GM12801 (cell line): ENCODE data around the gene LRP1B.

Experiments
- TF ChIP-seq, protein P1 (sequence below): IDR thresholded peaks from one replicate; pipeline ENCODE4 v1.5.1; 2011; ENCODE audit warnings: control low read depth; ENCODE audit not compliant: insufficient read length; ENCODE audit errors: extremely low read depth

LRP1B gene

DNA sequence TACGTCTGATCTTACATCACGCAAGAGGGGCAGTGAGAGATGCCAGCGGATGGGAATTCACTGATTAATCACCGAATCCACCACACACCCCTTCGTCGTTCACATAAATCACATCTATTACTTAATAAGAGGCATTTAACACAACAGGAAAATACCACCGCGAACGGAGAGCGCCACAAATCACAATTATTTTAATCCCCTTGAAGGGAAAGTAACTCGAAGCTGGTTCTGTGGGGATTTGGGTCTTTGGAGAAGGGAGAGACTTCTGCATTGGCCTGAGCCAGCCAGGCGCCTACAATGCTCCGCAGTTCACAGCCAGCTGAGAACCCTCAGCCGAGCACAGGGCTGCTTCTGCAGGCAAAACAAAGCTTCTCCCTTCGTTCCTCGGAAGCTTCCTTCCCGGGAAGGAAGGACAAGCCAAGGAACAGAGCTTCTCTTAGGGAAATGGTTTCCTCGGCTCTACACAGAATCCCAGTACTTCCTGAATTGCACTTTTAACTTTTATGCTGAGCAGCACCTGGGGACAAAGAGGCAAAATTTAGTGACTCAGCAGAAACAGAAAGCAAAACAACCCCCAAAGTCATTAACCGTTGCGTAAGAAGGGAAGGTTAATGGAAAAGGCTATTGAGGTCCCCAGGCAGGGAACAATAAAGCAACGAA, at the start of gene LRP1B:
LRP1B (minus strand) TSS at position 7 of the 660 bp plus-strand sequence. CDS start 287 bp downstream, outside the sequence.
- TF ChIP-seq, protein P1, sequence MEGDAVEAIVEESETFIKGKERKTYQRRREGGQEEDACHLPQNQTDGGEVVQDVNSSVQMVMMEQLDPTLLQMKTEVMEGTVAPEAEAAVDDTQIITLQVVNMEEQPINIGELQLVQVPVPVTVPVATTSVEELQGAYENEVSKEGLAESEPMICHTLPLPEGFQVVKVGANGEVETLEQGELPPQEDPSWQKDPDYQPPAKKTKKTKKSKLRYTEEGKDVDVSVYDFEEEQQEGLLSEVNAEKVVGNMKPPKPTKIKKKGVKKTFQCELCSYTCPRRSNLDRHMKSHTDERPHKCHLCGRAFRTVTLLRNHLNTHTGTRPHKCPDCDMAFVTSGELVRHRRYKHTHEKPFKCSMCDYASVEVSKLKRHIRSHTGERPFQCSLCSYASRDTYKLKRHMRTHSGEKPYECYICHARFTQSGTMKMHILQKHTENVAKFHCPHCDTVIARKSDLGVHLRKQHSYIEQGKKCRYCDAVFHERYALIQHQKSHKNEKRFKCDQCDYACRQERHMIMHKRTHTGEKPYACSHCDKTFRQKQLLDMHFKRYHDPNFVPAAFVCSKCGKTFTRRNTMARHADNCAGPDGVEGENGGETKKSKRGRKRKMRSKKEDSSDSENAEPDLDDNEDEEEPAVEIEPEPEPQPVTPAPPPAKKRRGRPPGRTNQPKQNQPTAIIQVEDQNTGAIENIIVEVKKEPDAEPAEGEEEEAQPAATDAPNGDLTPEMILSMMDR = no peak

DNA sequence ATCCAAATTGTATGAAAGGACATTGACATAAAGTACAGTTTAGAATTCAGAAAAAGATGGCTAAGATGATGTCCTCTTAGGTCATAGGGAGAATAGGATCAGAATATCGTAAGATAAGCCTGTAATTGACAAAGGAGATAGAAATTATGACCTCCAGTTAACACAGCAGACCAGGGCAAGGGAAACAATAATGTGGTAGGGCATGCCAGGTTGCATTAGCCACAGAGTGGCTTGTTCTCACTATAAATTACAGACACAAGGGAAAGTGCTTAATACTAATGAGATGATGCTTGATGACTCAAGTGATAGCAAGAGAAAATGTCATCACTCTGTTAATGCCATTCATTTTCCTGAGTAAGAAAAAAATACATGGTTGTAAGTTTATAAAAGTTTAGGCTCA, 48.9 kb upstream of the LRP1B start:
- TF ChIP-seq, protein P1 = no peak

DNA sequence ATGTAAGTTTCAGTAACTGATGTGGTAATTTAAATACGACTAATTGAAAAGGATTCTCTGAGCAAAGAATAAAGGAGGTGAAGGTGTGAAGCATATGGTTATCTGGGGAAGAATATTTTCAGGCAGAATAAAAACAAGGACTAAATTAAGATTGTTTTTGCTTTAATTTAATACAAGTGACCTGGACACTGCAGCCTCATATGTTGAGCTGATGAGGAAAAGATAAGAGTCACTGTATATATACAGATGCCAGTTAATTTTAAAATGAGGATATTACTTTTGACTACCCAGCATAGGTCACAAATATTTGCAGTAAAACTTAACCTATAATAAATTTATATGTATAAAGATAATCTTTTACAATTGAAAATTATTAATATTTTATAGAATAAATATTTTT, 47.8 kb upstream of the LRP1B start:
- TF ChIP-seq, protein P1 = no peak

DNA sequence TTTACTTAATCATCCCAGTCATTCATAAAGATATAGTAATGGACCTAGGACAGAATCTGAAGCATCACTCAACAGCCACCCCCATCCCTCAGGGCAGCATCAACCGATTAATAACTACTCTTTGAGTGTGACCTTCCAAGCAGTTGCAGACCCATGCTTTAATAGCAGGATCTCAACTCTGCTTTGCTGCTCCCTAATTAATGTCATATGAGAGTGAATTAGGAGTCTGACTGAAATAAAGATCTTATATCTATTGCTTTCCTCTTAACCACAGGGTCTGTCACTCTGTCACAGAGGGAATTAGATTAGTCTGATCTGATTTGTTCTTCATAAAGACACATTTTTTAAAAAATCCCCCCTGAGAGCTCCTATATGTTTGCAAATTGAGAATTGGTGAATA, 46.1 kb upstream of the LRP1B start:
- TF ChIP-seq, protein P1 = no peak

DNA sequence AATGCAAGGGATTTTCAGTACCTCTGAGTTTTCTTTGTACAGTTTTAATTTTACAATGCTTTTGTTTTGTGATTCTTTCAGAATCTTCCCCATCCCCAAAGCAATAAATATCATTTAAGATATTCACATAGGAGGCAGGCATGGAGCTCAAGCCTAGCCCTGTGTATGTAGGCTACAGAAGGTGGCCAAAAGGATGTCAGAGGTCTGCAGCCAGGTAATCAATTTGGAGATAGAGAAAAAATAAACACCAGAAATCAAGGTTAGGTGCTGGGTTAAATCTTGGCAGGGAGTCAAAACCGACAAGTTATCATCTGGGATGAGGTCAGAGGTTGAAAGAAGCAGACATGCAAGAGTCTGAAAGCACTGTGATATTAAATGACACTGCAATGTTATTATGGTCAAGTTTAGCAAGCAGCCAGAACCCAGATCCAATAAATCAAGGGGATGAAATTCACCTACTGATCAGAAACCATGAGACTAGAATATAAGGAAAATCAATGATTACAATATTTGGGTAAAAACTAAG, 45.1 kb upstream of the LRP1B start:
- TF ChIP-seq, protein P1 = no peak

DNA sequence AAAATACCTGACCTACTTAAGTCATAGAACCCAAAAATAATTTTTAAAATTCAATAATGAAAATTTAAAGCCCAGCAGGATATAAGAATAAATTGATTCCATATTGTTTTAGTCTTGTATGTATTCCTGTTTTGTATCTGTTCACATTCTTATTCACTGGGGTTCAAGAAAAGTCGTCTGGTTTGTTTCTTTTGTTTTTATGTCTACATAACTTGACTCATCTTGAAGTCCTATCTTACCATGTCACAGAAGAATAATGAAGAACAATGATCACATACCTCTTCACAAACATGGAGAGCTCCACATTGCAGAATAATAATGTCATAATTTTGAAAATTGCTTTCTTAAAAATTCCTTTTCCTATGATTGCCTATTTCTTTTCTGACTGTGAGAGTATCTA, 43.4 kb upstream of the LRP1B start:
- TF ChIP-seq, protein P1 = no peak

DNA sequence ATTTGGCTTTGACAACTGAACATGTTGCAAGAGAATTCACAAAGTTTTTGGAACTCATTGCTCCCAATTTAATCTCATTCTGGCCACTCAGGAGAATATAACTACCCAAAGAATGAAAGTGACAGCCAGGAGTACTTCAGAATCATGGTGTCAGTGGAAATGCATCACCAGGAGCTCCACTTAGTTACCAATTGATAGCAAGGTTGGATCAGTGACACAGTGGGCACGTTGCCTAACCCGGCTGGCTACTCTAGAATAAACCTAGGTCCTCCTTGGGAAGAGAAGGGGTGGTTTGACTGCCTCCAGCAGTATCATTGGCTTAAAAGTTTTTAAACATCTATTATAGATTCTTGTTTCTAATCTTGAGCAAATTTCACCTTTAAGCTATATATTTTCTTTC, 40.0 kb upstream of the LRP1B start:
- TF ChIP-seq, protein P1 = no peak
